HEK293T (cell line): ENCODE results near the gene KRTAP19-3.

Experiments
- ELF4 ChIP-seq: fragments of 450-650 bp; IDR thresholded peaks from 2 replicates; pipeline ENCODE4 v1.6.1; 2017; ENCODE audit warnings: antibody characterized with exemption
- LEF1 ChIP-seq: fragments of 450-650 bp; IDR thresholded peaks from 2 replicates; pipeline ENCODE4 v1.6.1; 2017; ENCODE audit warnings: mild to moderate bottlenecking, borderline replicate concordance
- ZNF384 ChIP-seq: fragments of 450-650 bp; IDR thresholded peaks from 2 replicates; pipeline ENCODE4 v1.6.1; 2016

- TF ChIP-seq LEF1 (no peak), ELF4 (no peak), ZNF384 (no peak)
Observed at GRCh38 chr21:30479259-30479658, 12.6 kb downstream of the KRTAP19-3 start.
